Sigmoid colon (tissue), 4 donors: ENCODE results near the gene SLX4IP.

Source experiments
- CTCF ChIP-seq, 4 experiments: fragments of 450-650 bp in 3 of 4; fragments of 200-600 bp in 1 of 4; IDR thresholded peaks; one replicate each; pipeline ENCODE4 v1.5.1; 2016 to 2019; ENCODE audit warnings: antibody characterized with exemption in 4 of 4, mild to moderate bottlenecking in 3 of 4, moderate library complexity in 2 of 4
- EP300 ChIP-seq, 4 donors: sonication (generic); formaldehyde crosslinking; IDR thresholded peaks; one replicate each; pipeline ENCODE4 v1.6.1; 2017; ENCODE audit warnings: antibody characterized with exemption in 4 of 4
- POLR2A ChIP-seq, 2 donors: fragments of 450-650 bp; IDR thresholded peaks; one replicate each; pipeline ENCODE4 v1.6.1; 2016; ENCODE audit warnings: antibody characterized with exemption in 2 of 2, mild to moderate bottlenecking in 2 of 2, moderate library complexity in 2 of 2
- POLR2AphosphoS5 ChIP-seq, 4 donors: sonication (generic); formaldehyde crosslinking; IDR thresholded peaks; one replicate each; pipeline ENCODE4 v1.6.1; 2017; ENCODE audit warnings: antibody characterized with exemption in 4 of 4

- TF ChIP-seq CTCF (IDR thresholded peaks at IDR 0.05) (no peak), POLR2A (IDR thresholded peaks at IDR 0.05) (no peak), POLR2AphosphoS5 (IDR thresholded peaks at IDR 0.05) (no peak), EP300 (IDR thresholded peaks at IDR 0.05) (no peak)
Observed at GRCh38 chr20:10556519-10557083, 121.5 kb downstream of the SLX4IP start.
